ENCODE data around the gene MYL2. TPM values are rescaled to one million over a fixed set of nuclear protein-coding genes. Genes with fewer than 3 reads are reported as not detected.

The MYL2 gene
- total RNA-seq, 2 experiments from 2014 or later = not detected

DNA sequence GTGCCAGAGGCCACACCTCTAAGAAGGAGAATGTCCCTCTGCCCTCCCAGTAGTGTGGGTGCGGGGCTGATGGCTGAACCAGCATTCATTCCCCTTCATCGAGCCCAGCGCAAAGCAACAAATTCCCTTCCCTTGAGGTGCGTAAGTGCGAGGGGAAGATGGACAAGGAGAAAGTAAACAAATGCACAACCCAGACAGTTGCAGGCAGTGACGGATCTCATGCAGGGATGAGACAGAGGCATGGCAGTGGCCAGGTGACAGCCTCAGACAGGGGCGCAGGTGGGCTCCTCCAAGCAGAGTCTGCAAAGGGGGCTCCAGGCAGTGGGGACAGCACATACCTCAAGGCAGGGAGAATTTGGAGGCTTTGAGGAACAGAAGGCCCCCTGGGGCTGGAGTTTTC is 2.3 kb upstream of the MYL2 start:
- CTCF ChIA-PET = no interaction called here
- peaks cover 17% of the 10 kb centered on the region for H3K27me3 Mint-ChIP-seq
- Histone ChIP-seq H3K36me3 (ENCODE audit: insufficient read depth, low read length) (no peaks in the 10 kb centered on the region), H3K9me3 (ENCODE audit: control insufficient read depth in 1 of 2, insufficient read depth in 1 of 2, low read length in 2 of 2) (no peaks in the 10 kb centered on the region), H3K4me1 (ENCODE audit: insufficient read depth, low read length) (no peaks in the 10 kb centered on the region), H3K27me3 (ENCODE audit: control insufficient read depth in 1 of 2, insufficient read depth in 2 of 2, low read length in 2 of 2) (no peaks in the 10 kb centered on the region), H3K27ac (ENCODE audit: low read depth in 1 of 2, low read length in 2 of 2) (no peak overlapping the region), H3K4me3 (ENCODE audit: low read length) (no peak overlapping the region)
- DNase-seq = no peak
- no peaks in the 10 kb centered on the region for H3K9me3 Mint-ChIP-seq
- H3K36me3 Mint-ChIP-seq (ENCODE audit: low read depth) = no peaks in the 10 kb centered on the region
- POLR2A ChIA-PET = no interaction called here
- H3K27ac Mint-ChIP-seq = no peak overlapping the region
- no peaks in the 10 kb centered on the region for H3K4me1 Mint-ChIP-seq (ENCODE audit: low read depth)
- no peak for ATAC-seq (ENCODE audit: poor library complexity)
- H3K4me3 Mint-ChIP-seq = no peak overlapping the region
- intact Hi-C loops (cut with DNase I, micrococcal nuclease) = no loop called here
- TF ChIP-seq CTCF (IDR thresholded peaks at IDR 0.05) = no peak

- ChIA-PET POLR2A (no interaction called here), CTCF (no interaction called here)
- no peak for TF ChIP-seq CTCF (IDR thresholded peaks at IDR 0.05)
- H3K27ac ChIP-seq (ENCODE audit: low read depth in 1 of 2, low read length in 2 of 2) = no peak overlapping the region
- Mint-ChIP-seq H3K4me3 (no peak overlapping the region), H3K27me3 (peaks cover 17% of the 10 kb centered on the region), H3K4me1 (ENCODE audit: low read depth) (no peaks in the 10 kb centered on the region), H3K36me3 (ENCODE audit: low read depth) (no peaks in the 10 kb centered on the region), H3K9me3 (no peaks in the 10 kb centered on the region), H3K27ac (no peak overlapping the region)
- ATAC-seq (ENCODE audit: poor library complexity) = no peak
- H3K27me3 ChIP-seq (ENCODE audit: control insufficient read depth in 1 of 2, insufficient read depth in 2 of 2, low read length in 2 of 2) = no peaks in the 10 kb centered on the region
- no peak overlapping the region for H3K4me3 ChIP-seq (ENCODE audit: low read length)
- H3K9me3 ChIP-seq (ENCODE audit: control insufficient read depth in 1 of 2, insufficient read depth in 1 of 2, low read length in 2 of 2) = no peaks in the 10 kb centered on the region
- DNase-seq = no peak
- H3K4me1 ChIP-seq (ENCODE audit: insufficient read depth, low read length) = no peaks in the 10 kb centered on the region
- H3K36me3 ChIP-seq (ENCODE audit: insufficient read depth, low read length) = no peaks in the 10 kb centered on the region
- intact Hi-C loops (cut with DNase I, micrococcal nuclease) = no loop called here
Measured at GRCh38 chr12:110921262-110921661, 883 bp upstream of the MYL2 start.

GRCh38 chr12:110919720-110920119 is 659 bp downstream of the MYL2 start:
- POLR2A ChIA-PET = no interaction called here
- CTCF ChIA-PET = no interaction called here
- Mint-ChIP-seq H3K36me3 (ENCODE audit: low read depth) (no peaks in the 10 kb centered on the region), H3K9me3 (no peaks in the 10 kb centered on the region), H3K4me3 (no peak overlapping the region), H3K27me3 (peaks cover 19% of the 10 kb centered on the region), H3K27ac (no peak overlapping the region), H3K4me1 (ENCODE audit: low read depth) (no peaks in the 10 kb centered on the region)
- intact Hi-C loops (cut with DNase I, micrococcal nuclease) = no loop called here
- Histone ChIP-seq H3K4me1 (ENCODE audit: insufficient read depth, low read length) (no peaks in the 10 kb centered on the region), H3K9me3 (ENCODE audit: control insufficient read depth in 1 of 2, insufficient read depth in 1 of 2, low read length in 2 of 2) (no peaks in the 10 kb centered on the region), H3K4me3 (ENCODE audit: low read length) (no peak overlapping the region), H3K36me3 (ENCODE audit: insufficient read depth, low read length) (no peaks in the 10 kb centered on the region), H3K27ac (ENCODE audit: low read depth in 1 of 2, low read length in 2 of 2) (no peak overlapping the region), H3K27me3 (ENCODE audit: control insufficient read depth in 1 of 2, insufficient read depth in 2 of 2, low read length in 2 of 2) (no peaks in the 10 kb centered on the region)
- no peak for TF ChIP-seq CTCF (IDR thresholded peaks at IDR 0.05)
- DNase-seq (no peak), ATAC-seq (ENCODE audit: poor library complexity) (no peak)
